ENCODE results near the gene KCTD6.
A peak's percentile ranks its signal among the peaks of the same experiment; 100 is the strongest.

Gene KCTD6

DNA sequence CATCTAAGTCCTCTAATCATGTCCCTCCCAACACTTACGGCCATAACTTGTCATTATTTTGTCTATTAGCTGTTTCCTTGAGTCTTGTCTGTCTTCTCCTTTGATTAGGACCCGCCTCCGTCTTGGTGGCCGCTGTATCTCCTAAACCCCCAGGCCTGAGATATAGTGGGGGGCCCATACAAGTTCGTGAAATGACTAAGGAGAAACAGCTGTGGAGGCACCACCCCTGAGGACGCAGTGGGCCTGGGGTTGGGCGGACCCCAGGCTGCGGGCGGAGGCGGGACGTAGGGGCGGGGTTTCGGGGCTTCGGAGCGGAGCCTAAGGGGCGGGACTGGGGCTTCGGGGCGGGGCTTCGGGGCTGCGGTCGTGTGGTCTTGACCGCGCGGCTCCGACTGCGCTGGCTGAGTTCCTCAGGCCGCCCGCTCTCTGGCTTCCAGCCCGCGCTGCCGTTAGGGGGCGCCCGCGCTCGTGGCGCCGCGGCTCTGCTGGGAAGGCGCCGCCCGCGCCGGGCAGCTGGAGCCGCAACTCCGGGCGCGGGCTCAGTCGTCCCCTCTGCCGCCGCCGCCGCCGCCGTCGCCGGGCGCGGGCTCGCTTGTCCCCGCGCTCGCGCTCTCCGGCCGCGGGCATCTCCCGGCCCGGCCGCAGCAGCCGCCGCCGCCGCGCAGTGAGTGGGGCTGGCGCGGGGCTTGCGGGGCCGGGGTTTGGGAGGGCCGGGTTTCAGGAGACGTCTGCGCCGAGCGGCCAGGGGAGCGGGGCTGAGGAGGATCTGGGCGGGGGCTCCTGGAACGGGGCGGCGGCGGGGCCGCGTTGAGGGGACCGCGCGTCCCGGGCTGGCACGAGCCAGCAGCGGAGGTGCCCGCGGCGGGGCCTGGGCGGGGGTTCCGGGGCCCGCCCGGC is at the start of gene KCTD6:
KCTD6 (plus strand) TSS at position 591 of the 897 bp plus-strand sequence. CDS start 6,660 bp downstream, outside the sequence.
- FAIRE-seq: no peak

- FAIRE-seq: no peak
Measured at GRCh38 chr3:58452176-58452575, 39.7 kb upstream of the KCTD6 start.

GRCh38 chr3:58459160-58459559 is 32.7 kb upstream of the KCTD6 start:
- FAIRE-seq: no peak

DNA sequence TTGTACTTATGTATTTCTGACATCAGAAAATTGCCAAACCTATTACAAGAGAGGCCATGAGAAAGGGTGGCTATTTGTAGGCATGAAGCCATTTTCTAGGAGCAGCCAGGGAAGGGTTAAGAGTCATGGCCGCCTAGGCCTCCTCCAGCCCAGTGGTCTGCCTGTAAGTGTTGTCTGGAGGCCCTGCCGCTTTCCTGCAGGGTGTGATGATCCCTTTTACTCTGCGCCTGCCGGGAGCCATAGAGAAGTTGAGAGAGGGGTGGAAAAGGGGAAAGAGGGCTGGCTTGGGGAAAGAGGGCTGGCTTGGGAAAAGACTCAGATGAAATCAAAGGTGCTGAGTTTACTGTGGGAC is 29.1 kb upstream of the KCTD6 start:
- FAIRE-seq: no peak

- peak; percentile 90 for FAIRE-seq
Measured at GRCh38 chr3:58463181-58463941, 28.5 kb upstream of the KCTD6 start.

GRCh38 chr3:58463942-58464271 is 28.0 kb upstream of the KCTD6 start:
- no peak for FAIRE-seq

DNA sequence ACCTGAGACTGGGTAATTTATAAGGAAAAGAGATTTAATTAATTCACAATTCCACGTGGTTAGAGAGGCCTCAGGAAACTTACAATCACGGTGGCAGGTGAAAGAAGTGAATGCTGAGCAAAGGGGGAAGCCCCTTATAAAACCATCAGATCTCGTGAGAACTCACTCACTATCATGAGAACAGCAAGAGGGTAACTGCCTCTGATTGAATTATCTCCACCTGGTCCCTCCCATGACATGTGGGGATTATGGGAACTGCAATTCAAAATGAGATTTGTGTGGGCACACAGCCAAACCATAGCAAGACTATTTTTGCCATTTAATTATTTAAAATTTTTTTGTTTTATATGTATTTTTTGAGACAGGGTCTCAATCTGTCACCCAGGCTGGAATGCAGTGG is 27.0 kb upstream of the KCTD6 start:
- no peak for FAIRE-seq

DNA sequence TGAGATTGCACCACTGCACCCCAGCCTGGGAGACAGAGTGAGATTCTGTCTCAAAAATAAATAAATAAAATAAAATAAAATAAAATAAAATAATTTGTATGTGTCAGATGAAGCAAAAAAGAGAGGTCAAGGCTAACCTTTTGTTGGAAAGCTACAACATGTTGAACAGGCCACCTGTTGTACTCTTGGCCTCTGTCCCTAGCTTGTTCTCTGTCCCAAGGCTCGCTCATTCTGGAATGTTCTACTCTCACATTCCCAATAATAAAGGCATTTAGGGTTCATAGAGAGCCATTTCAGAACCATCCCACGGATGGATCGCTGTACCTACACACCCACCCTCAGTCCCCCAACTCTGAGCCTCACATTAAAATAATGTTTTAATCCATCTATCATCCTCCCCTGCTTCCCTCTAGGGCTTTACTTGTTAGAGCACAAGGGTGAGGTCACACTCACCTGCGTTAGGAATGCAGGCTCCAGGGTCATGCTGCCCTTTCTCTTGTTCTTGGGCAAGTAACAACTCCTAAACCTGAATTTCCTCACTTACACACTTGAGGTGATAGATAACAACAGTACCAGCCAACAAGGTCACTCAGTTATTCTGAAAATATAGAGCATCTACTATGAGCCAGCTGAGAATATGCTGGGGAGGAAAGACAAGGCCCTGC is 24.9 kb upstream of the KCTD6 start:
- no peak for FAIRE-seq

DNA sequence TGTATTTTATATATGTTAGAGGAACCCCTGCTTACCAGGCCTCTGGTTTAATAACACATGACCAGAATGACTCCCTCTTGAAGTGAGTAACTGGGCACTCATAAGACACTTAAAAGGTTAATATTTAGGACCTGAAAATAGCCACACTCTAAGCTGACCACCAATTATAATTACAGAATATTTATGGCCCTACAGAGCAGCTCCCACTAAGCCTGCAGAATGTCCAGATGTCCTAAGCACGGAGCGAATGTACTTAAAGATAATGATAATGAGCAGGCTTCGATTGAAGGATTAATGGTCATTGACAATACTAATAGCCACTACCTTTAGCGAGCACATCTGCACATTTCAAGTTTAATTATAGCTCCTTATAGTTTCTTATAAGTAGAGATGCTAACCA is 22.8 kb upstream of the KCTD6 start:
- no peak for FAIRE-seq

DNA sequence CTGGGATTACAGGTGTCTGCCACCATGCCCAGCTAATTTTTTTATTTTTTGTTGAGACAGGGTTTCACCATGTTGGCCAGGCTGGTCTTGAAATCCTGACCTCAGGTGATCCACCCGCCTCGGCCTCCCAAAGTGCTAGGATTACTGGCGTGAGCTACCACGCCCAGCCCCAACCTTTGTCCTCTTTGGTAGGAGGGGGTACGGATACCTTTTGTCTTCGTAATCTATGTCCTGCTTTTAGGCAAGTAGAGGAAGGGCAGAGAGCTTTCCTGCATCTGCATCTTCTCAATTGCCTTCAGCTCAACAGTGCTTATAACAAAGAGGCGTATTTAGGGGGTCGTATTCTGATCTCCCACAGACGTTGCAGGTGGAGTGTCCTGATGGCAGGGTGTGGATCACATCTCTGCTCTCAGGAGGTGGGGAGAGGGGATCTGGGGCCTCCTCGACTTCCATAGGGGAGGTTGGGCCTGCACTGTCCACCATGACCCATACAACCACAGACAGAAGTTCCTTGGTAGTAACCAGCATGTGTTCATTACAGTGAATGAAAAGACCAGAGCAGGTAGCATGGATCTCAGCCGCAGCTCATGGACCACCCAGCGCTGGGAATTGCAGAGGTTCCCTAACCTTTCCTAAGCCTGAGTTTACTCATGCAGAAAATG is 21.4 kb upstream of the KCTD6 start:
- no peak for FAIRE-seq

DNA sequence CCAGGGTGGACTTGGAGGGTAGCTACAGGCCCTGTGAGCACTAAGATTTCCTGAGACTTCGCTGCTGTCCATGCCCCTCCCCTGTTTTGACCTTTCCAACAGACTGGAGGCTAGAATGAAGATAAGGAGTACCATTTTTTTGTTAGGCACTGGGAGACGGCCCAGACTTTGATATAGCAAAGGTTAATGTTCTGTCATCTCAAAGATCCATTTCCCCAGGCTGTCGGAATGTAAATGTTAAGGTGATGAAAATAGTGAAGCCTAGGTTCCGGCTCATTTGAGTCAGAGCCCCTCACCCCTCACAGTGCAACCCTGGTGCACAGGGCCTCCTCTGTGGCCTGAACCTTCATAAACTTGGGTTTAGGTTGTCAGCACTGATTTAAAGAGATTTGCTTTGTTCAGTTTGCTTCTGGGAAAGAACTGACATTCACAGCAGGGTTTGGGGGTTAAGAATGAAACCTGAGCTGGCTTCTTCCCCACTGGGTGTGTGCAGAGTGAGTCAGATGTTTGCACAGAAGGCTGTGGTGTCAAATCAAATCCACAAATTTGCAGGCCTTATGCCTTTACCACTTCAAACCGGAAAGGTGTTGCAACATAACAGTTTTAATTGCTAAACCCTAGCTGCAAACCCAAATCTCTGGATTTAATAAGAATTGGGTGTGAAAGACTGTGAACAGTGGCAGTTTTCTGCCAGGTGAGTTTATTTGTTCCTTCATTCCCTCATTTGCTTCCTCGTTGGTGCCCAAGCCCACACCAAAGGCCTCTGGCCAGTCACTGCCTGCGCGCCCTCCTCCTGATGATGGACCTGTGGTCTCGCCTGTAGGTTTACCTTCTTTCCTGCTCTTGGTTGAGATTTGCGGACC is 20.6 kb upstream of the KCTD6 start:
- FAIRE-seq: peak; percentile 100

- no peak for FAIRE-seq
Measured at GRCh38 chr3:58473275-58473674, 18.6 kb upstream of the KCTD6 start.

DNA sequence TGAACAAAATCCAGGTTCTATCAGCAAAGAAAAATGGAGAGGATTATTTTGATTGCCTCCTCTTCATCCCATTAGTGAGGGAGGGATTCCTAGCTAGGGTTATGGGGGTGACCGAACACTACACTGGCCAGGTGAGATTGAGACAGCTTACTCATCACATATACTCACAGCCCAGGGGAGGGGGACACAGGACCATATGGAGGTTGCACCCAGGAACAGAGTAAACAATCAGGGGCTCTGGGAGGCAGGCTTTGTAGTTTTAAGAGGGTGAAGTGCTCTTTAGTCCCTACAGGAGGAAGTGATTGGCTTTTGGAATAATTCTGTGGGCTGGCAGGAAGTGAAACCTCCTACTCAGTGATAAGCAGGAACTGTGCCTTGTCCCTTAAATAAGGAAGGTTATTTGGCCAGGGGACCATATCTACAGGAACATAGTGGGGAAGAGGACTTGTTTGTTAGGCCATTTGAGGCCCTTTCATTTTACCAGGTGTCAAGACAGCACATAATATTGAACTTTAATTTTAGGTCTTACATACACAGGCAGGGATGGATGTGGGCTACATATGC is 17.5 kb upstream of the KCTD6 start:
- no peak for FAIRE-seq

DNA sequence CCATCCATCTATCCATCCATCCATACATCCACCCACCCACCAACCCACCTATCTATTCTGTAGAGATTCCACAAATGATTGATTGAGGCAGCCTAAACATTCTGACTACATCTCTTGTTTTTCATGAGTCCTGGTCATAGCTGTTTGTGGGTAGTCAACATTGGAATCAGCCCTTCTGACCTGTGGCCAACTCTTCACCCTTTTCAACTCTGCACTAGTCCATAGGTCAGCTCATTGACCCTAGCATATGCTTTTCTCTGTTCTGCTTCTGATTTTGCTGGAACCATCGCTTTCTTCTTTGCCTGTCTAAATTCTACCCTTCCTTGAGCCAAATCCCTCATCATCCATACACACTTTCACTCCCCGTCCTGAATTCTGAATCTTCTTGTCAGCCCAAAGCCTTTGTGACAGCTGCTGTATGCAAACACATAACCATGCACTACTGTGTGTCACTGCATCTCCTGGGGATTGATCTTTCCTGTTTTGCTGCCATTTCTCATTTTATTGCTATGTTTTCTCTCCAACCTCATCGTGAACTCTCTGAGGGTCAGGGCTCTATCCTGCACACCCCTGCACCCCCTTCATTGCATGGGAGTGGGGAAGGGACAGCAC is 16.8 kb upstream of the KCTD6 start:
- no peak for FAIRE-seq

DNA sequence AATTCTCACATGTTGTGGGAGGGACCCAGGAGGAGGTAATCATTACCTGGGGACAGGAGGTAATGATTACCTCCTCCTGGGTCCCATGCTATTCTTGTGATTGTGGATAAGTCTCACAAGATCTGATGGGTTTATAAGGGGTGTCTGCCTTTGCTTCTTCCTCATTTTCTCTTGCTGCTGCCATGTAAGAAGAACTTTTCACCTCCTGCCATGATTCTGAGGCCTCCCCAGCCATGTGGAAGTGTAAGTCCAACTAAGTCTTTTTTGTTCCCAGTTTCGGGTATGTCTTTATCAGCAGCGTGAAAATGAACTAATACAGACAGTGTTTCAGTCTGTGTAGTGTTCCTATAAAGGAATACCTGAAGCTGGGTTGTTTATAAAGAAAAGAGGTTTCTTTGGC is 13.1 kb upstream of the KCTD6 start:
- FAIRE-seq: no peak

DNA sequence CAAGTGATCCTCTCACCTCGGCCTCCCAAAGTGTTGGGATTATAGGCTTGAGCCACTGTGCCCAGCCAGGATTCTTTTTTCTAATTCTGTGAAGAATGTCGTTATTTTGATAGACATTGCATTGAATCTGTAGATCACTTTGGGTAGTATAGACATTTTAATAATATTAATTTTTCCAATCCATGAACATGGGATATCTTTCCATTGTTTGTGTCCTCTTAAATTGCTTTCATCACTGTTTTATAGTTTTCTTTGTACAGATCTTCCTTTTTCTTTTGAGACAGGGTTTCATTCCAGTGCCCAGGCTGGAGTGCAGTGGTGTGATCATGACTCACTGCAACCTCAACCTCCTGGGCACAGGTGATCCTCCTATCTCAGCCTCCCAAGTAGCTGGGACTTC is 11.6 kb upstream of the KCTD6 start:
- FAIRE-seq: no peak

DNA sequence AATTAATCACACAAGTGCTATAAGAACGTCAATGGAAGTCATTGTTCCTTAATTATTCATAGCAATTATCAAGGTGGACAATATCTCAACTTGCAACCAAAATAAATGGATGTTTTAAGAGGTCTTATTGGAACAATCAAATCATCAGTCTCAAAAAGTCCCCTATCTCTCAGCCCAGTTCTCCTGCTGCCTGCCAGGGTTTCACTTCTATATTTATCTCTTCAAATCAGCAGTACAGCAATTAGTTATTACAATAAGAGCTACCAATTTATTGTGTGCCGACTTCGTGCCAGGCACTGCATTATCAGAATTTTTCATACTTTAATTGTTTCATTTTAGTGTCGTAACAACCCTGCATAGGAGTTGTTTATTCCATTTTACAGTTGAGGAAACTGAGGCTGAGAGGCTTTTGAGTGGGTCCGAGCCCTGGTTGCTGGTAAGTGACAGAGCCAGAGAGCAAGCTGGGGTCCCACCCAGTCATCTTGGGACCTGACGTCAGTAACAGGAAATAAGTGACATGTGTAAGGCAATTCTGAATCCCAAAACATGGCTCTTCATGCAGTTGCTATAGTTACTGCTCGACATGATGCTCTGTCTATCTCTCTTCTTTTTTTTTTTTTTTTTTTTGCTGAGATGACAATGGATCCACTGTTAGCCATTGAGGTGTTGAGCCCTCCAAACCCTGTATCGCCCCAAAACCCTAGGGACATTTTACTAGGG is 8.8 kb upstream of the KCTD6 start:
- FAIRE-seq: peak; percentile 90

GRCh38 chr3:58484045-58484721 is 7.7 kb upstream of the KCTD6 start:
- no peak for FAIRE-seq

DNA sequence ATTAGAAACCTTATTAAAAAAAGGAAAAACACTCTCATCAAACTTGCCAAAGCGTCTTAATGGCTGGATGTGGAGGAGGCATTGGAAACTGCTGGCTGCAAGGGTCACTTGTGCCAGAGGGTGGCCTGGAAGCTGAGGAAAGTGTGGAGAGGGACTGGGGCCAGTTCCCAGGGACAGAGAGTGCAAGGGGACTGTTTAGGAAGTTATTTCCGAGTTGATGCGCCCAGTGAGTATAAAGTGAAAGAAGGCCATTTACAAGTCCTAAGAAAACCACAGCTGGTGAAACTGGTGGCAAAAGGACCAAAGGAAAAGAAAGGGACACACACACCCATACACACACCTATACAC is 7.2 kb upstream of the KCTD6 start:
- FAIRE-seq: no peak

- no peak for FAIRE-seq
Measured at GRCh38 chr3:58485801-58486435, 6.0 kb upstream of the KCTD6 start.

All from islet of Langerhans (tissue), 1 donor.